ENCODE results near the gene DIDO1. TPM values are rescaled to one million over a fixed set of nuclear protein-coding genes. Genes with fewer than 3 reads are reported as not detected.
A peak's percentile ranks its signal among the peaks of the same experiment; 100 is the strongest.

The DIDO1 gene
- total RNA-seq, 2 donors from 2014 or later = 50.0 TPM

DNA sequence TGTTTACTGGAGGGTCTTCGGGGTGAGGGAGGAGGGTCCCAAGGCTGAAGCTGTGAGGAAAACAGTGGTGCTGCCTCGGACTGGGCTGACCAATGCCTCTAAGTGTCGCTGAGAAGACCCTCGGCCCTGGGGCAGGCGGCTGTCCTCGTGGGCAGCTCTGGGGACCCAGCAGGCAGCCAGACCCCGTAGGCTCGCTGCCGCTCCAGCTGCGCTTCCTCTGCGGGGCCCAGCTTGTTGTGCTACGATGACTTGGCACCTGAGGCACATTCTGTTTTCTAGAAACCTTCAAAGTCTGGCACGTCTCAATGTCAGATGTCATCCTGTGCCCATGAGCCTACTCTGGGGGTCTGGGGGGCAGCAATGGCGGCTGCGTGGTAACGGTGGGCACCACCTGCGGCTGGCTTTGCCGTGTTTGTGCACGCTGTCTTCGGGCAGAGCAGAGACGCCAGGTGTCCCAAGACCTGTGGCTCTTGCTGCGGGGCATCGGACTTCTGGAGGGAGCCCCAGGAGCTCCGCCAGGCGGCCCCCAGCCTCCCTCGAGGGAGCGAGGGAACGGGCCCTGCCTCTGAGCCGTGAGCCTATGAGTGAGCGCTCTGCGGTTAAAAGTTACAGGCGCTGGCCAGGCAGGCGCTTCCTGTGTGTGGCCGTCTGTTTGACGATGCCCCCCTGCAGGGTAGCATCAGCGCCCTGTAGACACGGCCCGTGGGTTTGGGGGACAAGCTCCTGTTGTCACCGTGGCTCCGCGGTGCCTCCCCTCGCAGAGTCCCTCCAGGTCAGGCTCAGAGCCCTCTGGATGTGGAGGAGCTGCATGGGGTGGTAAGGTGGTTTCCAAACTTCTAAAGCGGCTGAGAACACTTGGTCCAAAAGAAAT is 33.0 kb upstream of the DIDO1 start:
- DNase-seq (no peak), ATAC-seq (replicated peaks in 1 of 2) (peak; percentile 44 to 47)
- peaks cover 14% of the 10 kb centered on the region for H3K4me1 Mint-ChIP-seq (ENCODE audit: low read depth)
- H3K36me3 Mint-ChIP-seq (ENCODE audit: insufficient read depth in 2 of 2) = no peaks in the 10 kb centered on the region
- no peaks in the 10 kb centered on the region for H3K9me3 Mint-ChIP-seq
- no peak overlapping the region for H3K27ac Mint-ChIP-seq
- H3K4me3 Mint-ChIP-seq = peak overlapping the region in 1 of 2 donors; percentile 6
- no peaks in the 10 kb centered on the region for H3K27me3 Mint-ChIP-seq (ENCODE audit: low read depth)

DNA sequence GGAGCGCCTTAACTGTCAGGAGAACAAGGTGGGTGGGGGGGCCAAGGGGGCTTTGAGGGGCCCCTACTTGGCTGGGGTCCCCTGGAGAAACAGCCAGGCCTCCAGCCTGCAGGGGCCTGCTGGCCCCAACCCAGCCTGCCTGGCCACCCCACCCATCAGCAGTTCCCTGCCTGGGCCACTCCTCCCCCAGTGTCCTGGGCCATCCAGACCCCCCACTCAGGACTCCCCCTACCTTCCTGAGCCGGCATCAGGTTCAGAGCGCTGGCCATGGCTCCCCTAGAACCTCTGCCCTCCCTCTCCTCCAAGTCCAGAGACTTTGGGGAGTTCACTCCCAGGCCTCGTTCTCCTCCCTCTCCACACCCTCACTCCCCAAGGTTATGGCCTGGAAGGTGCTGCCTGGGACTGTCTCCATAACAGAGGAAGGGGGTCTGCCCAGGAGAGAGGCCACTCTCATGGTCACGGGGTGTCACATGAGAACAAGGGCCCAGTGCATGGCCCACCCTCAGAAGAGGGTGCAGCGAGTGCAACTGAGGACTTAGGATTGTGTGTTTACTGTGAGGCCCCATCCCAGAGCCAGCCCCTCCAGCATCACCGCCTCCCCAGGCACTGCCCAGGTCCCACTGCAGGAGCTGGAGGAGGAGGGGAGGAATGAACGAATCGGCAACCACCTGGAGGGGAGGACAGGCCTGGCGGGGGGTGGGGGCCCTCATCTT is 32.2 kb upstream of the DIDO1 start:
- no peak for ATAC-seq (replicated peaks in 1 of 2)
- H3K9me3 Mint-ChIP-seq = no peaks in the 10 kb centered on the region
- DNase-seq = no peak
- H3K27me3 Mint-ChIP-seq (ENCODE audit: low read depth) = no peaks in the 10 kb centered on the region
- H3K4me3 Mint-ChIP-seq = no peak overlapping the region
- peaks cover 21% of the 10 kb centered on the region for H3K4me1 Mint-ChIP-seq (ENCODE audit: low read depth)
- H3K36me3 Mint-ChIP-seq (ENCODE audit: insufficient read depth in 2 of 2) = no peaks in the 10 kb centered on the region
- H3K27ac Mint-ChIP-seq = no peak overlapping the region

DNA sequence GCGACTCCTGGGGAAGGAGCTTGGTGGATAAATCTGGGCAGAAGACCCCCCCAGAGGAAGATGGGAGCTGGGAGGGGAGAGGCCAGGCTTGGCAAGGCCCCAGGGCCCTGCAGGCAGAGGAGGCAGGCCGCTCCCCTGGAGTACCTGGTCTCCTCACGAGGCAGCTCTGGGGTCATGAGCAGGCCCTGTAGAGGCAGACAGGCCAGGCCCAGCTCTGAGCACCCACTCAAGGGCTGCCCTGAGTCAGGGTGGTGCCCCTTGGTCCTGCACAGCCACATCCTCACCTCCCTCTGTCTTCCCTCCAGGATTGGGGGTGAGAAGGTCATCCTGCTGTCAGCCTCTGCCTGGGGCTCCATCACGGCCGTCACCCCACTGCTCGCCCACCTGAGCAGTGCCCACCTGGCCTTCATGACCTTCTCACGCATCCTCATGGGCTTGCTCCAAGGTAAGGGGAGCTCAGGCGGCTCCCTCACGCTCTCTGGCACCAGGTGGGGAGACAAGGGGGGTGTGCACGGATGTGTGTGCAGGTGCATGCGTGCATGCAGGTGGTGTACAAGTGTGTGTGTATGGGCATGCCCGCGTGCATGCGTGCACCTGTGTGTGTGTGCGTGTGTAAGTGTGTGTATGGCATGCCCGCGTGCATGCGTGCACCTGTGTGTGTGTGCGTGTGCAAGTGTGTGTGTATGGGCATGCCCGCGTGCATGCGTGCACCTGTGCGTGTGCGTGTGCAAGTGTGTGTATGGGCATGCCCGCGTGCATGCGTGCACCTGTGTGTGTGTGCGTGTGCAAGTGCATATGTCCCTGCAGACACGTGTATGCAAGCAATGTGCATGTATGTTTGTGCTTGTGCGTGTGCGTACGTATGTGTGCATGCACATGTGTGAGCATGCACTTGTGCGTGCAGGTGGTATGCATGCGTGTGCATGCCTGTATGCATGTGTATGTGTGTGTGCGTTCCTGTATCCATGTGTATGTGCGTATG is 31.1 kb upstream of the DIDO1 start:
- Mint-ChIP-seq H3K4me3 (no peak overlapping the region), H3K27me3 (ENCODE audit: low read depth) (no peaks in the 10 kb centered on the region), H3K27ac (no peak overlapping the region), H3K36me3 (ENCODE audit: insufficient read depth in 2 of 2) (no peaks in the 10 kb centered on the region), H3K4me1 (ENCODE audit: low read depth) (peaks cover 24% of the 10 kb centered on the region), H3K9me3 (no peaks in the 10 kb centered on the region)
- ATAC-seq (replicated peaks in 1 of 2) = no peak
- DNase-seq = no peak

DNA sequence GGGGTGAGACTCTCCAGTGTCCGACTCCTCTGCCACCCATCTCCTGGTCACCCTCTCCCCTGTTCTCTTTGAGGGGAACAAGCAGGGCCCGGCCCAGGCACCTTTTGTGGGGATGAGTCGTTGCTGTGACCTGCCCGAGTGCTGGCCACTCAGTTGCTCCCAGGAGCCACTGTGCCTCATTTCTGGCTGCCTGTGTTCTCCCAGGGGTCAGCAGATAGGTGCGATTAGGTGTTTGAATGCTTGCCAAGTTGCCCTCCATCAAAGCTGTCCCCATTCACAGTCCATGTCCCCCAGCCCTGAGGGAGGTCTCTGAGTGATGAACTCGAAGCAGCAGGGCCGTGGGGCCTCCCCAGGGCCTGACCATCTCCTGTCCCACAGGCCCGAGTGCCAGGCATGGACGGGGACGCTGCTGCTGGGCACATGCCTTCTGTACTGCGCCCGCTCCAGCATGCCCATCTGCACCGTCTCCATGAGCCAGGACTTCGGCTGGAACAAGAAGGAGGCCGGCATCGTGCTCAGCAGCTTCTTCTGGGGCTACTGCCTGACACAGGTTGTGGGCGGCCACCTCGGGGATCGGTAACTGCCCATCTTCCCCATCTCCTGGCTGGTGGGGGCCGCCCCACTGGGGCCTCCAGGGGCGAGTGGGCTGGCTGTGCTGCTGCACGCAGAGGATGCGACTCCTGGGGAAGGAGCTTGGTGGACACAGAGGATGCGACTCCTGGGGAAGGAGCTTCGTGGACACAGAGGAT is 30.3 kb upstream of the DIDO1 start:
- Mint-ChIP-seq H3K4me3 (no peak overlapping the region), H3K9me3 (no peaks in the 10 kb centered on the region), H3K4me1 (ENCODE audit: low read depth) (peaks cover 28% of the 10 kb centered on the region), H3K36me3 (ENCODE audit: insufficient read depth in 2 of 2) (peaks cover 0 to 2% of the 10 kb centered on the region in 2 donors), H3K27ac (no peak overlapping the region), H3K27me3 (ENCODE audit: low read depth) (no peaks in the 10 kb centered on the region)
- DNase-seq = no peak
- no peak for ATAC-seq (replicated peaks in 1 of 2)

DNA sequence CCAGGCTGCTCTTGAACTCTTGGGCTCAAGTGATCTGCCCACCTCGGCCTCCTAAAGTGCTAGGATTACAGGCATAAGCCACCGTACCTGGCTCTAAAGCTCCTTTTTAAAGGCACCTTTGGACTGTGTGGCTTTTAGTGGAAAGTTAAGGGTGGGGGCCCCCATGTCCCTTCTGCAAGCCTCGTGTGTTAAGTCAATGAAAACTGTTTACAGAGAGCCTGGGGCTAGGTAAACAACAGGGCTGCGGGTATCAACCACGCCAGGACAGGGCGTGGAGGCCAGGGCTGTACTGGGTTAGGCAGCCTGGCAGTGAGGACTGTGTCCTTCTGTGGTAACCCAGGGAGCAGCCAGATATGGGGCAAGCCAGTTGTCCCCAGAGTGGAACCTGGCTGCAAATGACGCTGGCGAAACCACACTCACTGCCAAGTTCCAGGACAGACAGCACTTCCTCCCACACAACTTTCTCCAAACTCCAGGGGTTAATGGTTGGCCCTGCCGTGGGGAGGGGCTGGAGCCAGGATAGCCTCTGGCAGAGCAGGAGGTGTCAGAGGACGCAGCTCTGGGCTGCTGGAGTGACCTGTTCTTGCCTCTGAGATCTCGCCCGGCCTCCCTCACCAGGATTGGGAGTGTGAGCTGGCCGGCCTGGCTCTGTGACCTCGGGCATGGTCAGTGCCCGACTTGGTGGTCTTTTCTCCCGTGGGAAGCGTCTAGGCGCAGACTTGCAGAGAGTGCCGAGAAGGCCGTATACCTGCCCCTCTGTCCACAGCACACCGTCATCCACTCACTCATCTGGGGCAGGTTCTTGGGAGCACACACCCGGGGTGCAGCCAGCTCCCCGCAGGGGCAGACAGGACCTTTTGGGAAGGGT is 29.4 kb upstream of the DIDO1 start:
- H3K4me3 Mint-ChIP-seq = no peak overlapping the region
- H3K9me3 Mint-ChIP-seq = no peaks in the 10 kb centered on the region
- peaks cover 35% of the 10 kb centered on the region for H3K4me1 Mint-ChIP-seq (ENCODE audit: low read depth)
- no peaks in the 10 kb centered on the region for H3K27me3 Mint-ChIP-seq (ENCODE audit: low read depth)
- H3K27ac Mint-ChIP-seq = no peak overlapping the region
- DNase-seq (no peak), ATAC-seq (replicated peaks in 1 of 2) (no peak)
- peaks cover 0 to 2% of the 10 kb centered on the region in 2 donors for H3K36me3 Mint-ChIP-seq (ENCODE audit: insufficient read depth in 2 of 2)

DNA sequence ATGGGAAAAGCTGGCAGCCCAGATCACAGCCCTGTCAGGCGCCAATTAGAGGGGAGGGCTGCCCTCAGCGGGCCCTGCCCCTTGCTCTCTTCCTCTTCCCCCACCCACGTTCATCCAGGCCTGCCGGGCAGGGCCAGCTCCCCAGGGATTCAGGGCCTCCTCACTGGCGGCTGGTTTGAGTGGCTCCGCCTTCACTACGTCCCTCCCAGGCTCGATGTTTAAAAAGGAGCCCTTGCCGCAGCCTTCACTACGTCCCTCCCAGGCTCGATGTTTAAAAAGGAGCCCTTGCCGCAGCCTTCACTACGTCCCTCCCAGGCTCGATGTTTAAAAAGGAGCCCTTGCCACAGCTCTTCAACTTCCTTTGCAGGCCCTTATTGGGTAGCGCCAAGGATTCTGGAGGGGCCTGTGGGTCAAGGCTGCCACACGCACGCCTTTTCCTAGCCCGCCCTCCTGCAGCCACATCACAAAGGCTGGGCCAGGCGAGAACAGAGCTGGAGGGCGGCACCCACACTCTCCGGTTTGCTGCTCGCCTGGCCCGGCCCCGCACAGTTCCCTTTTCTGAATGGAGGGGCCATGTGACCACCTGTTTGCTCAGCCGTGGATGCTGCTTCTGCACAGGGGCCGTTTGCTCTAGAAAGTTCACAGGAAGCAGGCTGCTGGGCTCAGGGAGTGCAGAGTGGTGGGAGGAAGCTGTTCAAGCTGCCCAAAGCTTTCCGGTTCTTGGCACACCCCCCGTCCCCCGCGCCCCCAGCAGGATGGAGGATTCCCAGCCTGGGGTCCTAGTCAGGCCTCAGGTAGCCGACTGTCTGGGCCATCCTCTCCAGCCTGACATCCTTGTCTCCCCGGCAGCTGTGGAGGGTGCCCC is 27.8 kb upstream of the DIDO1 start:
- peak; percentile 75 to 83 for ATAC-seq (replicated peaks in 1 of 2)
- Mint-ChIP-seq H3K27me3 (ENCODE audit: low read depth) (no peaks in the 10 kb centered on the region), H3K4me1 (ENCODE audit: low read depth) (peaks cover 27% of the 10 kb centered on the region)

DNA sequence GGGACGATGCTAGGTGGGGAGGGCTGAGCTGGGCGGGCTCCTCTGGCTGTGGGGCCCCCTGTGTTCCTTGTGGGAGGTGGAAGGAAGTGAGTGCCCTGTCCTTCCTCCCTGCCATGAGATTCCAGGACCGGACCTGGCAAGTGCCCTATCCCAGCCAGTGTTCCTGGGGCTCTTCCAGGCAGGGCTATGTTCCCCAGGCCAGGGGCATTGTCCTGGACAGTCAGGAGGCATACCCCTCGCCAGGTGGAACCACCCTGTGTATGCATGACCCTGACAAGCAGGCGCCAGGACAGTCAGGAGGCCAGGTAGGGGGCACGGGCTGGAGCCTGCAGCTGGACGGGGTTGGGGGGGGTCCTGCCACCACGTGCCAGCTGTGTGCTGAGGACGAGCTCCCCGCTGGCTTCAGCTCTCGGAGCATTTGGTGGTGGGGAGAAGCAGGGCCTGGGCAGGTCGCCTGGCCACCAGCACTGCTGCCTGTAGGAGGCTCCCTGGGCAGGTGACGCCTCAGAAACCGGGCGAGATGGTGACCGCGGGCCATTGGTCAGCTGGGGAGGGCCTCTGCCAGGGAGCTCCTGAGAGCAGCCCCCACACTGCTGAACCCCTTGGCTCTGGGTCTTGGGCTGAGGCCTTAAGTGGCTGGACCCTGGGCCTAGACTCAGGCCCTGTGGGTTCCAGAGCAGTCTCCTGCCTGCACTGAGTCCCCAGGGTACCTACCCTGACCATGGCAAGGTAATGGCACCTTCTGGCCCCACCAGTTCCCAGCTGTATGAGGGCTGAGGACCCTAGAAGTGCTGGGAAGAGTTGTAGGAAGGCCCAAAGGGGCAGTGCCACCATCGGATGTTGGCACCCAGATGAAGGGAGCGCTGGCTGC is 26.9 kb upstream of the DIDO1 start:
- no peaks in the 10 kb centered on the region for H3K9me3 Mint-ChIP-seq
- DNase-seq = no peak
- peaks cover 27% of the 10 kb centered on the region for H3K4me1 Mint-ChIP-seq (ENCODE audit: low read depth)
- peak in 1 of 2 donors; percentile 1 for ATAC-seq (replicated peaks in 1 of 2)
- H3K4me3 Mint-ChIP-seq = peak overlapping the region; percentile 75 to 86
- H3K27ac Mint-ChIP-seq = no peak overlapping the region
- H3K27me3 Mint-ChIP-seq (ENCODE audit: low read depth) = no peaks in the 10 kb centered on the region
- peaks cover 10 to 17% of the 10 kb centered on the region in 2 donors for H3K36me3 Mint-ChIP-seq (ENCODE audit: insufficient read depth in 2 of 2)

More for the DNA sequence above, 27.8 kb upstream of the DIDO1 start:
- Mint-ChIP-seq H3K9me3 (no peaks in the 10 kb centered on the region), H3K36me3 (ENCODE audit: insufficient read depth in 2 of 2) (peaks cover 7 to 11% of the 10 kb centered on the region in 2 donors), H3K4me3 (peak overlapping the region; percentile 75 to 86), H3K27ac (peak overlapping the region; percentile 43)
- peak; percentile 63 to 76 for DNase-seq

DNA sequence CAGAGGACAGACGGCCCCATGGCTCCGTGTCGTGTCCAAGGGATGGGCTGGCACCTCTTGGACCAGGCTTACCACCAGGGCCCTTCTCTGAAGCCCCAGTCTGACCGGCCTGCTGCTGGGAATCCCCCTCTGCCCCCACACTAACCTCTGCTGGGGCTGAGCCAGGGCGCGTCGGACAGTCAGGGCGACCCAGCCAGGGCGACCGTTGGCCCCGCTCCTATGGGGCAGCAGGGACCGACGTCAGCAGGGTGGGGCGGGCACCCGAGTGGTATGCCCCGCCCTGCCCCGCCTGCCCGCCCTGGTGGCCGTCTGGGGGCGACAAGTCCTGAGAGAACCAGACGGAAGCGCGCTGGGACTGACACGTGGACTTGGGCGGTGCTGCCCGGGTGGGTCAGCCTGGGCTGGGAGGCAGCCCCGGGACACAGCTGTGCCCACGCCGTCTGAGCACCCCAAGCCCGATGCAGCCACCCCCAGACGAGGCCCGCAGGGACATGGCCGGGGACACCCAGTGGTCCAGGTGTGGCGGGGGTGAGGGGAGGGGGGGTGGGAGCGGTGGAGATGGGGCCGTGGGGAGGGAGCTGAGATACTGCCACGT is 26.2 kb upstream of the DIDO1 start, which contains the start of gene SLC17A9:
SLC17A9 (plus strand) TSS at position 337 of the 595 bp plus-strand sequence; CDS start at position 459, 122 bp downstream.
- Mint-ChIP-seq H3K4me3 (peak within 1 kb of the TSS; percentile 77 to 86), H3K36me3 (ENCODE audit: insufficient read depth in 2 of 2) (peaks cover 10 to 20% of the 10 kb centered on the region in 2 donors), H3K27me3 (ENCODE audit: low read depth) (no peaks in the 10 kb centered on the region), H3K27ac (peak within 1 kb of the TSS; percentile 4), H3K4me1 (ENCODE audit: low read depth) (peaks cover 27% of the 10 kb centered on the region), H3K9me3 (no peaks in the 10 kb centered on the region)
- DNase-seq (peak; percentile 75 to 77), ATAC-seq (replicated peaks in 1 of 2) (peak; percentile 72 to 77)

DNA sequence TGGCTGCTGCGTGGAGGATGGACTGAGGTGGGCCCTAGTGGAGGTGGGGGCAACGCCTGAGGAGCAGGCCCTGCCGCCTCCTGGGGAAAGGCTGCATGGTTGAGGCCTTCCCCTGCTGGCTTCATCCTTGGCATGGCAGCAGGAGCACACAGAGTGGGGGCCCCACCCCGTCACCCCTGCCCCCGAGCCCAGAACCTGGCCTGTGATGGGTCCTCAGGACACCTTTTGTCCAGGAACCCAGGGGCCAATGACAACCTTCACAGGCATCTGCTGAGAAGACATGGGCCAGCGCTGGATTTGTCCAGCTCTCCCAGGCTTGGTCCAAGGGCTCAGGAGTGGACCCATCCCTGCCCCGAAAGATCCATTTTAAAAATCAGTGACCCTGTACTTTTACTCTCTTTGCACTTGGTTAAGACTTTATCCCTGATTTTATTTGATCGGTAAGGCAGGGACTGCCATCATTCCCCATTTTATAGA is 25.6 kb upstream of the DIDO1 start:
- ATAC-seq (replicated peaks in 1 of 2) = no peak
- peak overlapping the region; percentile 77 to 86 for H3K4me3 Mint-ChIP-seq
- no peaks in the 10 kb centered on the region for H3K9me3 Mint-ChIP-seq
- no peak for DNase-seq
- H3K4me1 Mint-ChIP-seq (ENCODE audit: low read depth) = peaks cover 27% of the 10 kb centered on the region
- peak overlapping the region; percentile 4 for H3K27ac Mint-ChIP-seq
- H3K36me3 Mint-ChIP-seq (ENCODE audit: insufficient read depth in 2 of 2) = peaks cover 10 to 25% of the 10 kb centered on the region in 2 donors
- H3K27me3 Mint-ChIP-seq (ENCODE audit: low read depth) = no peaks in the 10 kb centered on the region
